T-helper 1 cell treated with Interleukin-12 subunit alpha and Interleukin-12 subunit beta and Interleukin-4 antibody, amounts not matched to agents 30 μg/mL and 1 μg/mL, for 36 hours (primary cell): Measurements from ENCODE around the gene AMPD3.

Source experiments
- H3K27ac Mint-ChIP-seq: one replicate; pipeline ENCODE4 v1.8.0; 2021; ENCODE audit warnings: mild to moderate bottlenecking, mixed read lengths
- H3K27me3 Mint-ChIP-seq: one replicate; pipeline ENCODE4 v1.8.0; 2021; ENCODE audit warnings: low read depth, mixed read lengths
- H3K36me3 Mint-ChIP-seq: one replicate; pipeline ENCODE4 v1.8.0; 2021; ENCODE audit warnings: low read depth, mixed read lengths
- H3K4me1 Mint-ChIP-seq: one replicate; pipeline ENCODE4 v1.8.0; 2021; ENCODE audit warnings: low read depth, mixed read lengths
- H3K4me3 Mint-ChIP-seq: one replicate; pipeline ENCODE4 v1.8.0; 2021; ENCODE audit warnings: mild to moderate bottlenecking, moderate library complexity, mixed read lengths
- H3K9me3 Mint-ChIP-seq: one replicate; pipeline ENCODE4 v1.8.0; 2021; ENCODE audit warnings: mixed read lengths

The AMPD3 gene

GRCh38 chr11:10529279-10529678, 74.2 kb downstream of the AMPD3 start:
- Mint-ChIP-seq H3K4me1 (peaks cover 14% of the 10 kb centered on the region), H3K27ac (no peak overlapping the region), H3K9me3 (no peaks in the 10 kb centered on the region), H3K36me3 (peaks cover 24% of the 10 kb centered on the region), H3K4me3 (no peak overlapping the region), H3K27me3 (no peaks in the 10 kb centered on the region)

GRCh38 chr11:10532526-10532925, 77.5 kb downstream of the AMPD3 start:
- no peaks in the 10 kb centered on the region for H3K27me3 Mint-ChIP-seq
- no peak overlapping the region for H3K27ac Mint-ChIP-seq
- no peak overlapping the region for H3K4me3 Mint-ChIP-seq
- H3K36me3 Mint-ChIP-seq = peaks cover 13% of the 10 kb centered on the region
- H3K4me1 Mint-ChIP-seq = peaks cover 11% of the 10 kb centered on the region
- no peaks in the 10 kb centered on the region for H3K9me3 Mint-ChIP-seq

GRCh38 chr11:10533323-10533722, 78.3 kb downstream of the AMPD3 start:
- H3K9me3 Mint-ChIP-seq = no peaks in the 10 kb centered on the region
- no peak overlapping the region for H3K4me3 Mint-ChIP-seq
- H3K36me3 Mint-ChIP-seq = peaks cover 12% of the 10 kb centered on the region
- peaks cover 9% of the 10 kb centered on the region for H3K4me1 Mint-ChIP-seq
- H3K27me3 Mint-ChIP-seq = no peaks in the 10 kb centered on the region
- no peak overlapping the region for H3K27ac Mint-ChIP-seq

- no peak overlapping the region for H3K4me3 Mint-ChIP-seq
- no peaks in the 10 kb centered on the region for H3K9me3 Mint-ChIP-seq
- peaks cover 11% of the 10 kb centered on the region for H3K4me1 Mint-ChIP-seq
- peaks cover 11% of the 10 kb centered on the region for H3K36me3 Mint-ChIP-seq
- H3K27me3 Mint-ChIP-seq = no peaks in the 10 kb centered on the region
- no peak overlapping the region for H3K27ac Mint-ChIP-seq
These were observed 79.3 kb downstream of the AMPD3 start for GRCh38 chr11:10534316-10534715.

DNA sequence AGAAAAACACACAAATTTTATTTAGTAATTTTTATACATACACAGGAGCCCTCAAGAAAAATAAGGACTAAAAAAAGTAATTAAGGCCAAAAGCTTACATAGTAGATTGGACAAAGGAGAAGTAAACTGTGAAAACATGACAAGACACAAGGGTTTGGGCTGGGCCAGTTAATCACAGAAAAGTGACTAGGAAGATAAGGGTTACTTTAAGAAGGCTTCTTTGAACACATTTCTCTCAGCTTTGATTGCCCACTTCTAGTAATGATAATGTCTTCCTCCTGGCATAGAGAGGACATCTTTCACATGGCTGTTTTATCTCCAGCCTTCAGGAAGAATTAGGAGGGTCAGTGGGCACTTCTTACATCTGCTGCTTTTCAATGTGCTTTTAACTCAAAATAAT, 82.5 kb downstream of the AMPD3 start:
- H3K4me1 Mint-ChIP-seq = peaks cover 28% of the 10 kb centered on the region
- no peak overlapping the region for H3K4me3 Mint-ChIP-seq

GRCh38 chr11:10538924-10539323, 83.9 kb downstream of the AMPD3 start:
- Mint-ChIP-seq H3K4me1 (peaks cover 28% of the 10 kb centered on the region), H3K36me3 (peaks cover 1% of the 10 kb centered on the region), H3K27me3 (no peaks in the 10 kb centered on the region), H3K4me3 (no peak overlapping the region), H3K27ac (no peak overlapping the region), H3K9me3 (no peaks in the 10 kb centered on the region)

More for the DNA sequence above, 82.5 kb downstream of the AMPD3 start:
- no peak overlapping the region for H3K27ac Mint-ChIP-seq
- H3K9me3 Mint-ChIP-seq = no peaks in the 10 kb centered on the region
- H3K27me3 Mint-ChIP-seq = no peaks in the 10 kb centered on the region
- peaks cover 4% of the 10 kb centered on the region for H3K36me3 Mint-ChIP-seq

- Mint-ChIP-seq H3K9me3 (no peaks in the 10 kb centered on the region), H3K4me1 (peaks cover 28% of the 10 kb centered on the region)
These were observed 84.3 kb downstream of the AMPD3 start for GRCh38 chr11:10539339-10539738.

DNA sequence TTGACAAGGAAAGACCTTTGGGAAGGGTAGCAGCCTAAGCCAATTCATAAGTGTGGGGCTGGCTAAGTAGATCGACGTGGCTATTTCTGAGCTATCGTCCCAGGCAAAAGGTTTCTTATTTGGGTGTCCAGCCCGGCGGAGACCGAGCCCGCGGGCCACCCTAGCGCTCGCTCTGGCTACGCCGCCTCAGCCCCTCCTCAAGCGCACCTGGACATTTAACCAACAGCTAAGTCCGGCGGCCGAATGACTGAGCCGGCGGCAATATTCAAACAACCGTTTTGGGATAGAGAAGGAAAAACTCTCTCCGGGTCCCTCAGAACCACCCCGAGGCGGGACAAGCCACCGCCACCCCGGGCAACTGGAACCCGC, 85.5 kb downstream of the AMPD3 start:
- Mint-ChIP-seq H3K9me3 (no peaks in the 10 kb centered on the region), H3K36me3 (no peaks in the 10 kb centered on the region), H3K4me1 (peaks cover 28% of the 10 kb centered on the region), H3K4me3 (peak overlapping the region; percentile 88), H3K27me3 (no peaks in the 10 kb centered on the region), H3K27ac (peak overlapping the region; percentile 76)

More at GRCh38 chr11:10539339-10539738, 84.3 kb downstream of the AMPD3 start:
- Mint-ChIP-seq H3K27me3 (no peaks in the 10 kb centered on the region), H3K27ac (no peak overlapping the region), H3K4me3 (peak overlapping the region; percentile 88), H3K36me3 (no peaks in the 10 kb centered on the region)

GRCh38 chr11:10540915-10541560, 86.0 kb downstream of the AMPD3 start, which contains the start of gene RNF141:
TSS of gene RNF141 (minus strand) at chr11:10541187. CDS start at chr11:10534158, 7,029 bp downstream.
- peaks cover 25% of the 10 kb centered on the region for H3K4me1 Mint-ChIP-seq

GRCh38 chr11:10541561-10541930, 86.5 kb downstream of the AMPD3 start:
- H3K27me3 Mint-ChIP-seq = no peaks in the 10 kb centered on the region
- no peaks in the 10 kb centered on the region for H3K9me3 Mint-ChIP-seq
- peak overlapping the region; percentile 71 for H3K27ac Mint-ChIP-seq
- H3K4me1 Mint-ChIP-seq = peaks cover 20% of the 10 kb centered on the region
- no peaks in the 10 kb centered on the region for H3K36me3 Mint-ChIP-seq
- H3K4me3 Mint-ChIP-seq = peak overlapping the region; percentile 88

More at GRCh38 chr11:10540915-10541560, 86.0 kb downstream of the AMPD3 start, which contains the start of gene RNF141:
- no peaks in the 10 kb centered on the region for H3K9me3 Mint-ChIP-seq
- peak within 1 kb of the TSS; percentile 76 for H3K27ac Mint-ChIP-seq
- H3K4me3 Mint-ChIP-seq = peak within 1 kb of the TSS; percentile 88
- H3K27me3 Mint-ChIP-seq = no peaks in the 10 kb centered on the region
- no peaks in the 10 kb centered on the region for H3K36me3 Mint-ChIP-seq

- no peak overlapping the region for H3K27ac Mint-ChIP-seq
These were observed 87.7 kb downstream of the AMPD3 start for GRCh38 chr11:10542776-10543175.

DNA sequence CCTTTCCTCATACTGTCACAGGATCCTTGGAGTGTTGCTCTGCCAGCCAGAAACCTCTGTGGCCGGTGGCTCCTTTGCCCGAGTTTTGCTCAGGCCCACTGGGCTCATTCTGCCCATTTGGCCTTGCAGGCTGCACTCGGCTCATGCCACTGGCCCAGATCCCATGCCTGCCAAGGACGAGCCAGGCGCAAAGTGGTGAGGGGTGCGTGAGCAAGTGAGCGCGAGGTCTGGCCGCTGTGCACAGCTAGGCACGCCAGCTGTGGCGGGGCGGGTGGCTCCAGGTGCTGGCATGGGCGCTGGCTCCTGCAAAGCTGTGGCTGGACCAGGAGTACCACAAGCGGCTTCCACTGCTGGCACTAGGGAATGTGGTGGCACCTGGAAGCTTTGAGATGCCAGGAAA, 88.7 kb downstream of the AMPD3 start:
- Mint-ChIP-seq H3K4me3 (no peak overlapping the region), H3K36me3 (no peaks in the 10 kb centered on the region), H3K27ac (no peak overlapping the region), H3K4me1 (peaks cover 18% of the 10 kb centered on the region), H3K27me3 (peaks cover 14% of the 10 kb centered on the region), H3K9me3 (no peaks in the 10 kb centered on the region)

More at GRCh38 chr11:10542776-10543175, 87.7 kb downstream of the AMPD3 start:
- H3K36me3 Mint-ChIP-seq = no peaks in the 10 kb centered on the region
- no peaks in the 10 kb centered on the region for H3K9me3 Mint-ChIP-seq
- H3K4me3 Mint-ChIP-seq = no peak overlapping the region
- H3K4me1 Mint-ChIP-seq = peaks cover 19% of the 10 kb centered on the region
- H3K27me3 Mint-ChIP-seq = peaks cover 5% of the 10 kb centered on the region

DNA sequence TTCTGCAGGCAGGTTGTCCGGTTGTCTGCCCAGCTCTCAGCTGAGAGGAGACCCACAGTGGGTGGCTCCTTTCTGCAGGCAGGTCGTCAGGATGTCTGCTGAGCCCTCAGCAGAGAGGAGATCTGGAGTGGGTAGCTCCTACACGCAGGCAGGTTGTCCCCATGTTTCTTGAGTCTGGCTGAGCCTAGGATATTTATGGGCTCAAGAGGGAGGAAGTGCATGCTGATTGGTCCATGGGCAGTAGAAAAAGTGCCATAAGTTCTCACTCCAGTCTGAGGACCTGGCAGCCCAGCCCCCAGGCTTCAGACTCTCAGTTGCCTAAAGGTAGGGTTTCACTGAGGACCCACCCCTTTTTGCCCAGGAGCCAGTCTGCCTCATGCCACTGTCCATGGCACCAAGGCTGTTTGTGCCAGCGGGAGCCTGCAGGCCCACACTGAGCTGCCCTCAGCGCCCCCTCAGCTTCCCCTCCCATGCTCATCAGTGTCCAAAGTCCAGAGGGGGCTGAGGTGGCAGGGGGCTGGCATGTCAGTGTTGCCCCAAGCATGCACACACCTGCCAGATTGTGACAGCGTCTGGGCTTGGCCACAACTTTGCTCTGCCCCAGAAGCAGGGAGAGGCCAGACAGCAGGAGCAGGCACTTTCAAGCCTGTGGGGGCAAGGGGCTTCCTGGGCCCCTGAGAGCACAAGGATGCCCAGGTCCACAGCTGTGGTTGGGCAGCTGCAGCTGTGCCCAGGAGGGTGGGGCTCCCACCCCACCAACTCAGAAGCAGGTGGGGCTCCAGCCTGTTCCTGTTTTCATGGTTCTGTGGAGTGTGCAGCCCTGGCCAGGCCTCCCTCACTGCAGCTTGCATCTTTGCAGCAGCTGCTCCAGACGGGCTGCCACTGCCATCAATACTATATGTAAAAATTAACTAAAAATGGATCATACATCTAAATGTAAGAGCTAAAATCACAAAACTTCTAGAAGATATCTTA, 89.7 kb downstream of the AMPD3 start:
- Mint-ChIP-seq H3K4me1 (peaks cover 15% of the 10 kb centered on the region), H3K36me3 (no peaks in the 10 kb centered on the region), H3K27ac (no peak overlapping the region), H3K9me3 (no peaks in the 10 kb centered on the region), H3K4me3 (no peak overlapping the region), H3K27me3 (peaks cover 18% of the 10 kb centered on the region)

GRCh38 chr11:10550503-10551289, 95.6 kb downstream of the AMPD3 start:
- peaks cover 3% of the 10 kb centered on the region for H3K9me3 Mint-ChIP-seq
- no peak overlapping the region for H3K4me3 Mint-ChIP-seq
- H3K36me3 Mint-ChIP-seq = no peaks in the 10 kb centered on the region
- H3K27me3 Mint-ChIP-seq = peaks cover 32% of the 10 kb centered on the region
- H3K27ac Mint-ChIP-seq = no peak overlapping the region
- H3K4me1 Mint-ChIP-seq = no peaks in the 10 kb centered on the region
